Tongue (tissue), 3 donors: ENCODE data around the gene LASP1NB. TPM values are rescaled to one million over a fixed set of nuclear protein-coding genes. Genes with fewer than 3 reads are reported as not detected.
"Not testable (repeated sequence)": the region's sequence is repeated elsewhere in the genome, so short reads cannot be mapped to it uniquely, and the experiment has no call there.

Experiments used
- DNase-seq: peaks from one replicate; pipeline ENCODE4 v3.0.0-alpha.2; 2015
- small RNA-seq: library from RNA; depleted of rRNA; stranded (forward); fragments of <200 nt; gene quantifications from one replicate; pipeline ENCODE3, GENCODE V24; 2014; ENCODE audit warnings: low replicate concordance
- total RNA-seq: library from RNA; depleted of rRNA; stranded (reverse); fragments of >200 nt; gene quantifications from one replicate; pipeline ENCODE4 v1.2.3, GENCODE V29; 2014

The LASP1NB gene

DNA sequence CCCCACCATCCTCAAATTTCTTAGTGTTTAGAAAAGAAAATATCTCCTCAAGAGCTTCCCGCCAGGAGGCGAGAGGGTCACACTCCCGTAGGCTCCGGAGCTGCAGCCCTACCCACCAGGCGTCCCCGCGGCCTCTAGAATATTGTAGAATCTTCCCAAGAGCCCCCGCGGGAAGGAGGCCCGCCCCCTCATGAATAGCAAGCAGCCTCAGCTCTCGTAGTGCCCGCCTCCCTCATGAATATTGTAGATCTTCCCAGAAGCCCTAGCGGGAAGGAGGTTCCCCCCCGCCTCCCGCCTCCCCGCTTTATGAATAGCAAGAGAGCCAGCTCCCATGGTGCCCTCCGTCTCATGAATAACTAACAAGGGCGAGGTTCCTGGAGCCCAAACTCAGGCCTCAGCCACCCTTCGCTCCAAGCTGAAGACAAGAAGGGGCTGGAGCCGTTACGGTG, 41.9 kb downstream of the LASP1NB start, which contains the start of gene FBXO47:
Gene FBXO47, minus strand, starts transcription at position 114 of the 449 bp plus-strand sequence. CDS start 4,378 bp downstream, outside the sequence.
- DNase-seq = peak; percentile 96

DNA sequence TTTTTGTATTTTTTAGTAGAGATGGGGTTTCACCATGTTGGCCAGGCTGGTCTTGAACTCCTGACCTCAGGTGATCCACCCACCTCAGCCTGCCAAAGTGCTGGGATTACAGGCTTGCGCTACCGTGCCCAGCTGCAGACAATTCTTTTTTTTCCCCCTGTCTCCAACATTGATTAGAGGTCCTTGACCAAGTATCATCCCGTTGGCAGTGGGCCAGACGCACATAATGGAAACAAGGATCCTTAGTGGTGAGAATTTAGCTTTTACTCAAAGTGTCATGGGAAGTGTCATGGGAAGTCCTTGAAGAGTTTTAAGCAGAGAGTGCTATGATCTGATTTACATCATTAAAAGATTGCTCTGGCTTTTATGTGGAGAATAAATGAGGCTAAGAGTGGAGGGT, 43.9 kb downstream of the LASP1NB start:
- no peak for DNase-seq

DNA sequence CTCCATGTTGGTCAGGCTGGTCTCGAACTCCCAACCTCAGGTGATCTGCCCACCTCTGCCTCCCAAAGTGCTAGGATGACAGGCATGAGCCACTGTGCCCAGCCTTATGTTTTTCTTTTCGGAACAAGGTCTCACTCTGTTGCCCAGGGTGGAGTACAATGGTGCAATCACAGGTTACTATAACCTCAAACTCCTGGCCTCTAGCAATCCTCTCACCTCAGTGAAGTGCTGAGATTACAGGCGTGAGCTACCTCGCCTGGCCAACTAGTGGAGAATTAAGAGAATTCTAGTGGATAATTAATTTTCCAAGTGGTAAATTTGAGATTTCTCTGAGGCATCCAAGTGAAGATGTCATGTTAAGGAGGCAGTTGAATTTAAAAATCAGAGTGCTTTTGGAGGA, 44.7 kb downstream of the LASP1NB start:
- no peak for DNase-seq

DNA sequence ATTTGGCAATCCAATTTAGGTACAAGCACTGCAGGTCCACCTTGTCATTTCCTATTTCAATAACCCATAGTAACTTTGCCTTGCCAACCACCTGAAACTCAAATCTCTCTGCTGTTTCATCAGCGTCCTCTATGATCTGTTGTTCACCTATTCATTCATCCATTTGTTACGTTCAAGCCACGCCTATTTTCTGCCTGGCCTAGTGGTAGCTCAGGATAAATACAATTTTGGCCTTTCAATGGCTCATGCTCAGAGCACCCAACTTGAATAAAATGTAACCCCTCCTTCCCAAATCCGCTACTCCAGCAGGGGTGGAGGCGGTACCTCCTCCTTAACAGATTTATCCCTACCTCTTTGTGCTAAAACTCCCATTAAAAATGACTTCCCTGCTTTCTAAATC, 45.4 kb downstream of the LASP1NB start:
- DNase-seq = no peak

DNA sequence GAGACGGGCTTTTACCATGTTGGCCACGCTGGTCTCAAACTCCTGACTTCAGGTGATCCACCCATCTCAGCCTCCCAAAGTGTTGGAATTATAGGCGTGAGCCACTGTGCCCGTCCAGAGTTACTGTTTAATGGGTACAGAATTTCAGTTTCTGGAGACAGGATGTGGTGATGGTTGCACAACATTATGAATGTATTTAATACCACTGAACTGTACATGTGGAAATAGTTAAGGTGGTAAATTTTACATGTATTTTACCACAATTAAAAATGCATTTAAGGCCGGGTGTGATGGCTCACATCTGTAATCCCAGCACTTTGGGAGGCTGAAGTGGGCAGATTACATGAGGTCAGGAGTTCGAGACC, 50.8 kb downstream of the LASP1NB start:
- DNase-seq = not testable (repeated sequence)

DNA sequence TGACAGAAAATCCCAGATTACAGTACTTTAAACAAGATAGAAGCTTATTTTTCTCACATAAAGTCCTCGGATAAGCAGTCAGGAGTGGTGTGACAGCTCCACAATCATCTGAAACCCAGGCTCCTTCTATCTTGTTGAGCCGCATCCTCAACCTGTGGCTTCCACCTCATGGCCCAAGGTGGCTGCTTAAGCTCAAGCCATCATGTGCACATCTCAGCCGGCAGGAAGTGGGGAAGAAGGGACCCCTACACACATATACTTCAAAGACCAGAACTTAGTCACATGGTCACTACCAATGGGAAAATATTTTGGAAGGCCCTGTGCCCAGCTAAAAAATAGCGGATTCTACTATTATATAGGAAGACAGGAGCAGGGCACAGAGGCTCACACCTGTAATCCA, 52.8 kb downstream of the LASP1NB start:
- DNase-seq = no peak

Small RNAs within 50 kb of the gene (small RNA-seq; reads per million reads assigned to genes)
- gene MIR6779 = not detected

Other genes starting within 250 kb of the LASP1NB start
- gene MLLT6, start 220.3 kb upstream of the LASP1NB start, total RNA-seq = 42.2 TPM
- gene CISD3, start 195.3 kb upstream of the LASP1NB start, total RNA-seq = 4.4 TPM
- 8.0 TPM for gene PCGF2, start 177.3 kb upstream of the LASP1NB start, total RNA-seq
- 64.7 TPM for gene PSMB3, start 172.9 kb upstream of the LASP1NB start, total RNA-seq
- gene PIP4K2B, start 126.1 kb upstream of the LASP1NB start, total RNA-seq = 81.4 TPM
- 11.4 TPM for gene CWC25, start 100.3 kb upstream of the LASP1NB start, total RNA-seq
- 1,363 TPM for gene RPL23, start 71.9 kb upstream of the LASP1NB start, total RNA-seq
- gene LASP1, start 55.6 kb upstream of the LASP1NB start, total RNA-seq = 67.1 TPM
- not detected for gene FBXO47, start 41.8 kb downstream of the LASP1NB start, total RNA-seq
- 13.1 TPM for gene PLXDC1, start 226.0 kb downstream of the LASP1NB start, total RNA-seq
- gene ARL5C, start 240.5 kb downstream of the LASP1NB start, total RNA-seq = not detected